GM19238 (cell line): Measurements from ENCODE around the gene ADAMTSL1.

ENCODE experiments used
- DNase-seq: peaks from one replicate; pipeline ENCODE4 v3.0.0; 2011; ENCODE audit warnings: low spot score; ENCODE audit not compliant: insufficient read length

The ADAMTSL1 gene

GRCh38 chr9:18473652-18474279, at the start of gene ADAMTSL1:
Gene ADAMTSL1 (plus strand): TSS chr9:18474153. CDS start chr9:18474233, 80 bp downstream.
- DNase-seq, result no peak

DNA sequence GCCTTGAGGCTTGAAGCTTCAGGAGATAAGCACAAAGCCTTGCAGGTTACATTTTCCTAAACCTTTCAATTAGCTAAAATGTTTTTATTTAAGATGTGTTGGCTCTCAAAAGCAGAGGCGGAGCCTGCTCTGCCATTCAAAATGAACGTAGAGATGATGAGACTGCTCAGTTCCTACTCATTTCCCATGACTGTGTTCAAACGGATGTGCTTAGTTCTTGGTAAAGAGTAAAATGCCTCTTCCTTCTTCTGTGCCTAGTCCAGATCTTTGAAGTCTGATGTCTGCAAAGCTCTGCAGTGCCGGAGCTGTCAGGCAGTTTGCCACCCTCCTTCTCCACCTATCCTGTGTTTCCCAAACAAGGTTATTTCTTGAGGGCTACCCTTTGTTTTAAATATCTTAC, 46.3 kb upstream of the ADAMTSL1 start:
- no peak for DNase-seq

DNA sequence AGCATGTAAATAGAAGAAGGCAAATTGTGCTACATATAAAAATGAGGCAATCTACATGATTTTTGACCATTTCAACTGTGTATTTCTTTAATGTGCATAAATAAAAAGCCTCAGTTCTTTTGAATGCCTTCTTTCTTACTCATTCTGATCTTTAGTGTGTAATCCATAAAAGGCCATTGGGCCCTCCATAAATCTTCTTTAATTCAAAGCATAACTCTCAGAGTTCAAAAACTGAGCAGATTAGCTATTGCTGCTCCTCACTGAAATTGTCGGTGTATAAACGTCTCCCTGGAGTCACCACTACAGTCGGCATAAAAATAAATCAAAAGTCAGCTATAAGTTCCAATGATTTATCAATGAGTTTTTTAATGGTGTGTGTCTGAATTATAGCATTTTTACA, 45.3 kb upstream of the ADAMTSL1 start:
- DNase-seq, result no peak

DNA sequence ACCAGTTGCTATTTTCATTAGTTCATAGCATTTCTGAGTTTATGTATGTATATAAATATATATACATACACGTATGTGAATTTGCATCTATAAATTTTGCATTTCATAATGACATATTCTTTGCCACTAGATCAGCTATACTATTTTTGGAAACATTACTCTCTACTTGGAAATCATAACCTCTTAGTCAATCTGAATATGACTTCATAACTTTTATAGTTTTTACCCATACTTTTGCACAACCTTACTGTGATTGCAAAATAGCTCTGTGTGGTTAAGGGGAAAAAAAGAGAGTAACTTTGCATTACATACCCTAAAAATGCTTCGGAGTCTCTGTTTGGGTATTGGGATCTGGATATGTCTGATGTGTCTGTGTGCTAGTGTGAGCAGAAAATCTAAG, 44.9 kb upstream of the ADAMTSL1 start:
- DNase-seq, result no peak

DNA sequence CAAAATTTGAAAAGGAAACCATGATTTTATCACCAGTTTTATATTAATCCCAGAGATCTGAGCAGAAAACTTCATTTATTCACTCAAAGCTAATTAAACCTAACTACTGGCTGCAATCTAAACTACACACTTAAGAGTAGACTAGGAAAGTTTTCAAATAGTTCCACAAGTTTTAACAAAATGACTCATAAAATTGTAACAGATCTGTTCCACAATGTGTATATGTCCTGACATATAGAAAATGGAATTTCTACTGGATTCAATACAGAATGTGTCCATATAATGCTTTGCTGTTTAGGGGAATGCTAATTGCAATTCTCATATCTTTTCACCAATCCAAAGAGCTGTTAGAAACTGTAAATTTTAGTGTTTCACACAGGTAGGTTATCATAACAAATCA, 40.3 kb upstream of the ADAMTSL1 start:
- no peak for DNase-seq

DNA sequence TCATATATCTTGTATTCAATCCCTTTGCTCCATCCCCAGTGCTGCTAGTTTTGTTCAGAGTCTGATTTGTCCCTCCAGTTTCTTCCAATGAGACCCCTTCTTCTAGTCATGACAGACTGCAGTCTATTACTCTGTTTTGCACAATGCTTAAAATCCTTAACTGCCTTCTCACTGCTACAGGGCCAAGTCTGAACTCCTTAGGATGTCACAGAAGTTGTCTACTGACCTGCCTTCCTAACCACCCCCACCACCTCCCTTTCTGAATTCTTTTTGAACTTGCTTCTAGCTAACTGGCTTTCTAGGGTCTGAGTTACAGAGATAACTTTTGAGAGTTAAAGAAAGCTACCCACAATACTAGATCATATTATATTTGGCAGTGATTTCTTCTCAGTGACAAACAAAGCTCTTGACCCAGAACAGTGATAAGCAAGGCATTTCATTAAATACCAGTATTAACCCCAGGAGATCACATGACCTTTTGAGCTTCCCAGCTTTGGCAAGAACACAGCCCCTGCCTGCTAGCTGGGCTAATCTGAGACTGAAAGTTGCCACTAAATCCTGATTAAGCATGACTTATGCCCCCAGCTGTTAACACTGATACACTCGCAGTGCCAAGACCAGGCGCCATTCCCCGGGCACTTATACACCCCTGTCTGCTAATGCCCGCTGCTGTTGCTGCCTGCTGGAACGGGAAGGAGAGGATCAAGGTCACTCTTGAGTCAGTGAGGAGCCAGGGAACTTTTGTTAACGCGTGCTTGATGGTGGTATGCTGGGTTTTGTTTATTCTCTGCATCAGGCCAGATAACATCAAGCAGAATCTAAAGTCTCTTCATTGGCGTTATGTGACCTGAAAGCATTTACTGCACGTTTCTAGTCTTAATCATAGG, 36.4 kb upstream of the ADAMTSL1 start:
- DNase-seq, result no peak

GRCh38 chr9:18438300-18438925, 35.5 kb upstream of the ADAMTSL1 start:
- no peak for DNase-seq

DNA sequence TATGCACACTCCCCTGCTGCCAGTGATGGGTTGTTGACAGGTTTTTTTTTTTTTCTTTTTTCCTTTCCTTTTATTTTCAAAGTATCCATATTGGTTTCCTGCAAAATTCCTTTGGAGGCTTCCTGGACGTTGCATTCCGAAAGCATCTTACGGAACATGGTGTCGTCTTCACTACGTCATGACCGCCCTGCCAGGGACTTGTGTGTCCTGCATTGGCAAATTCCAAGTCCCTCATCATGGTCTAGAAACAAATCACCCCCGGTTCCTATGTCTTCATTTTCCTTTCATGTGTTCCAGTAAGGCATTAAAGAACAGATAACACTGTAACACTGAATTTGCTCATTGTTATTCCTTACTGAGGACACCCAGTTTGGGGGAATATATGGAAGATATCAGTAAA, 35.0 kb upstream of the ADAMTSL1 start:
- DNase-seq, result no peak

DNA sequence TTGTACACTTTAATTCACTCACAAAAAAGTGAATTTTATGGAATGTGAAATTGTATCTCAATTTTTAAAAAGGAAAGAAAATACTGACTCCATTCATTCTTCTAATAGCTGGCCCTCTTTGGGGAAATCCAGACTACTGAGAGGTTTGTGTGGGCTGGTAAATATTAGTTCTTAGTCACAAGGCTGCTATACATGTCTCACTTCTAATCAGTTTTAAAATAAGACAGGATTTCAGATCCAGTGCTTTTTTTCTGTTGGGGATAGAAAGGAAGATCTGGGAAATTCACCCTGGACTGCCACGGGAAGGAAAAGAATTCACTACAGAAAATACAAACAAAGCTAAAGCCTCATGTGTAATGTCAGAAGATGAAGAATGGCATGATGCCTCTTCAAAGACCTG, 32.7 kb upstream of the ADAMTSL1 start:
- DNase-seq, result no peak

GRCh38 chr9:18442629-18443491, 31.1 kb upstream of the ADAMTSL1 start:
- DNase-seq, result peak; percentile 32

GRCh38 chr9:18447131-18447530, 26.8 kb upstream of the ADAMTSL1 start:
- no peak for DNase-seq

DNA sequence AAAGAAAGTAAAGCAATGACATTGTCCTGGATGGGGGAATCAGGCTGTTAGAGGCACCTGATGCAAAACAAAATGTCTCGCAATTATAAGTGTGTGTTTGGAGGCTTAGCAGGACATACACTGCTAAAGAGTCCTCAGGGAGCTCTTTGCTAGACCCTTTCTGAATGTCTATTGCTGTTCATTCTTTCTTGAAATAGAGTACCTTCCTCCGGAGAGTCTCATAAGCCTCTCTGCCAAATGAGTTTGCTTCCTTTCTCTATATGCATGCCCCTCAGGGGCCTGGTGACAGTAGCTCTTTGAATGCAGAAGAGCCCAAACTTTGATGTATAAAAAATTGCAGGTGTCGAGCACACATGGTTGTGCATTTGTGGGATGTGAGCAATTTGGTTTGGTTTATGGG, 26.4 kb upstream of the ADAMTSL1 start:
- DNase-seq, result no peak

- DNase-seq, result no peak
Observed at GRCh38 chr9:18448101-18448500, 25.9 kb upstream of the ADAMTSL1 start.

GRCh38 chr9:18451406-18451805, 22.5 kb upstream of the ADAMTSL1 start:
- no peak for DNase-seq

GRCh38 chr9:18452276-18452675, 21.7 kb upstream of the ADAMTSL1 start:
- no peak for DNase-seq

DNA sequence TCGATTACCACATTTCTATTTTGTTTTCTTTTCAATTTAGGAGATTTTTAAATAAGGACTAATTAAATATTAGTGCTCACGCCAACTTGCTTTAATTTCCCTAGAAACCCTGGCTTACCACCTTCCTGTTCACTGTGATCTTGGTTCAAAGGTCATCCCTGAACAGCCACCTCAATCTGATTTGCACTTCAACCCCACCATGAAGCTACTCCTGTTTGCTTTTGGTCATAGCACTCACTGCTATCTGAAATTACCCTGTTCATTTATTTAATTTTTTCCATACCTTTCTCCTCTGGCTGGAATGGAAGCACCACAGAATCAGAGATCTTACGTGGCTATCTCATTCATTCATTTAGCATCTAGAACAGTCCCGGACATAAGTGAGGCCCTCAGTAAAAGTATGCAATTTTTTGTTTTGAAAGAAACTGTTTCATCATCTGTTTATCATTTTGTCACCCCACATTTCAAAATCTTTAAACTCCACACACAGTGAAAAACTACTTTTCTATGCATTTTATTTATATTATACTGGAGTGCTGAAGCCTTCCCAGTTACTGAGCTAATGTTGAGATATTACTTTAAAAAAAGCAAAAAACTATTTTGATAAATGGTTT, 17.2 kb upstream of the ADAMTSL1 start:
- no peak for DNase-seq

DNA sequence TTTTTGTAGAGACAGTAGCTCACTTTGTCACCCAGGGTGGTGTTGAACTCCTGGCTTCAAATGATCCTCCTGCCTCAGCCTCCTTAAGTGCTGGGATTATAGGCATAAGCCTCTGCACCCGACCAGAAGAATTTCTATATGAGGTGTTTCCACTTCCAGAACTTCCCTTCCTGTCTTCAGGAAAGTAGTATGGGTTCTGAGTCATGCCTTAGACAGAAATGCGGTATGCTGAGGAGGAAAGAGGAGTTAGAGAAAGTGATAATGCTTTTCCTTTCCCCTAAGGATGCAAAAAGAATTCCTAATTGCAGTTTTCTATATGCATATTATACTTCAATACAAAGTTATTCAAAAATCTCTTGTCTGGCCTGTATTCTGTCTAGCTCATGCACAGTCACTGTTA, 16.4 kb upstream of the ADAMTSL1 start:
- no peak for DNase-seq

GRCh38 chr9:18459962-18460584, 13.9 kb upstream of the ADAMTSL1 start:
- DNase-seq, result no peak

DNA sequence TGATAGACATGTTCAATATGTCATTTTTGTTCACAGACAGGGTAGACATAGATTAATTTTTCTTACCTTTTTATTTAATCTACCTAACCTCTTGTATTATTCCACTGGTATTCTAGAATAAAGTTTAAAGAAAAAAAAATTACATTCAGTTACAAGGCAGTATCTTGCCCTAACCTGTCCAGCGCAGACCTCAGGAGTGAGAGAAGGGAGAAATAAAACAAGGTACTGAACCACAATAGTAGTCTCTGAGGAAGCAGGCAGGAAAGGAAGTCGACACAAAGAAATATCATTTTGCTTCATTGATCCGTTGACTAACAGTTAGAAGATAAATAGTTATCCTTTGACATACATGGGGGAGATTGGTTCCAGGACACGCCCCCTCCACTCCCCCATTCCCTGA, 12.5 kb upstream of the ADAMTSL1 start:
- no peak for DNase-seq

DNA sequence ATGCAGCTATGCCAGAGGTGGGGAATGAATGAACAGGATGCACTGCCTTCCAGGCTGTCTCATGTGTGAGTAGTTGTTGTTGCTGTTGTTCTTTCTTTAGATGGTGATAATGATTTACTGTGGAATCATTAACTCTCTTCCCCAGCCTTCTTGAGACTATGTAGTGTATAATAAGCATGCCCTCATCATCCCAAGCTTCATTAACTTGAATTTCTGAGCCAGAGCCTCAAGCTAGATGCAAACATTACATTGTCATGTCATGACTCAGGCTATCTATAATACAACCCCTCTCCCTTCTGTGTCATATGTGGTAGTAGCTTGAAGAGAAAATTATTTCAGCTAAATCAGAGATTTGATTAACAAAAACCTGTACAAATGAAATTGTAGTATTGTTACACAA, 10.0 kb upstream of the ADAMTSL1 start:
- no peak for DNase-seq

DNA sequence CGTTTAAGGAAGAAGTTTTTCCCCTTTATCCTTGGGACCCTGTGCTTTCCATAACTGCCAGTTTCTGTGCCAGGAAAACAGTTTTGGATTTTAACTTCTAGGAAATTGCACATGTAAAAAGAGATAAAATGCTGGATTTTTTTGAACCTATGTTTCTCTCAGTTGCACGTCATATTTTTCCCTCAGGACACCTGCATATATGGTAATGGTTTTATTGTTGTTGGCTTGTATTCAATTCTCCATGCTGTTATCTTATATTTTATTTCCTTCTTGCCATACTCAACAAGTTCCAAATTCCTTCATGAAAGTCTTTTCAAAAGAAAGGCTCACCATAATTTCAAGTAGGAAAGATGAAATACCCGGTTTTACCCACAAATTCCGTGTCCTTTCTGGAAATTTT, 7.9 kb upstream of the ADAMTSL1 start:
- no peak for DNase-seq
